Kidney glomerular epithelial cell (primary cell): Measurements from ENCODE around the gene KRTAP4-3.
"Not testable (repeated sequence)": the region's sequence is repeated elsewhere in the genome, so short reads cannot be mapped to it uniquely, and the experiment has no call there.

Source experiments
- DNase-seq: peaks from one replicate; lab custom pipeline; 2025; lab: John Stamatoyannopoulos, UW

Gene KRTAP4-3

GRCh38 chr17:41151525-41151924, 16.5 kb downstream of the KRTAP4-3 start:
- no peak for DNase-seq

GRCh38 chr17:41150026-41150425, 18.0 kb downstream of the KRTAP4-3 start:
- DNase-seq: no peak

GRCh38 chr17:41149652-41149985, 18.4 kb downstream of the KRTAP4-3 start, which contains the start of gene KRTAP4-5:
Gene KRTAP4-5 (minus strand): TSS chr17:41149825. CDS start chr17:41149767, 58 bp downstream.
- DNase-seq: no peak

GRCh38 chr17:41148971-41149651, 18.9 kb downstream of the KRTAP4-3 start:
- DNase-seq: not testable (repeated sequence)

GRCh38 chr17:41147531-41148204, 20.4 kb downstream of the KRTAP4-3 start:
- no peak for DNase-seq

- no peak for DNase-seq
Observed at GRCh38 chr17:41145261-41145660, 22.8 kb downstream of the KRTAP4-3 start.

GRCh38 chr17:41144846-41145245, 23.2 kb downstream of the KRTAP4-3 start:
- DNase-seq: no peak

- DNase-seq: no peak
Observed at GRCh38 chr17:41141361-41141760, 26.7 kb downstream of the KRTAP4-3 start.

GRCh38 chr17:41140360-41141131, 27.5 kb downstream of the KRTAP4-3 start, which contains the start of gene KRTAP4-6:
Gene KRTAP4-6 (minus strand): TSS chr17:41140544. CDS start chr17:41140487, 57 bp downstream.
- DNase-seq: peak; percentile 89

GRCh38 chr17:41139865-41140264, 28.2 kb downstream of the KRTAP4-3 start:
- DNase-seq: not testable (repeated sequence)

- DNase-seq: no peak
Observed at GRCh38 chr17:41133880-41134735, 33.9 kb downstream of the KRTAP4-3 start.

GRCh38 chr17:41131979-41132378, 36.0 kb downstream of the KRTAP4-3 start:
- peak; percentile 86 for DNase-seq

GRCh38 chr17:41127371-41127770, 40.6 kb downstream of the KRTAP4-3 start:
- DNase-seq: no peak

- no peak for DNase-seq
Observed at GRCh38 chr17:41126412-41126811, 41.6 kb downstream of the KRTAP4-3 start.

GRCh38 chr17:41125064-41125463, 43.0 kb downstream of the KRTAP4-3 start:
- no peak for DNase-seq

- not testable (repeated sequence) for DNase-seq
Observed at GRCh38 chr17:41123991-41124371, 44.0 kb downstream of the KRTAP4-3 start, which contains the start of gene KRTAP4-12. Gene KRTAP4-12 (minus strand): TSS chr17:41124182. CDS start chr17:41124122, 60 bp downstream.

GRCh38 chr17:41123292-41123990, 44.6 kb downstream of the KRTAP4-3 start:
- DNase-seq: not testable (repeated sequence)

GRCh38 chr17:41121742-41122141, 46.3 kb downstream of the KRTAP4-3 start:
- DNase-seq: no peak

GRCh38 chr17:41119696-41120690, 48.0 kb downstream of the KRTAP4-3 start:
- not testable (repeated sequence) for DNase-seq

GRCh38 chr17:41118721-41119120, 49.3 kb downstream of the KRTAP4-3 start:
- DNase-seq: no peak
